SK-N-MC (cell line): ENCODE measurements around the gene PARP15.

Experiments used
- EZH2 ChIP-seq: fragments of 200-600 bp; sonication (generic); IDR thresholded peaks from one replicate; pipeline ENCODE4 v1.6.1; 2017; ENCODE audit warnings: antibody characterized with exemption
- FOXP2 ChIP-seq: optimal IDR thresholded peaks from 2 replicates; pipeline ENCODE3; 2011; ENCODE audit warnings: mild to moderate bottlenecking, moderate library complexity; ENCODE audit not compliant: insufficient read depth; ENCODE audit errors: extremely low read length, control extremely low read depth

GRCh38 chr3:122578069-122578740 is 755 bp downstream of the PARP15 start:
- TF ChIP-seq EZH2, result no peak
- no peak for TF ChIP-seq FOXP2
